RWPE1 (cell line): ENCODE results near the gene RBCK1.

Experiments used
- CTCF ChIA-PET: fragments of 350-600 bp; sonication (Branson Sonifier 250); formaldehyde crosslinking; extraction: SDS; loops from one replicate; lab custom pipeline; 2021; lab: Yijun Ruan, JAX
- POLR2A ChIA-PET: fragments of 400-600 bp; formaldehyde crosslinking; extraction: SDS; loops from one replicate; lab custom pipeline; 2020; ENCODE audit warnings: antibody characterized with exemption; ENCODE audit not compliant: low non-redundant PET; lab: Yijun Ruan, JAX
- DNase-seq: peaks from one replicate; pipeline ENCODE4 v3.0.0; 2012; ENCODE audit warnings: low spot score
- H3K27ac ChIP-seq: fragments of 450-650 bp; 2 replicates; pipeline ENCODE4 v1.5.1; 2017
- TF ChIP-seq, protein P1 (sequence below): fragments of 450-650 bp; conservative IDR thresholded peaks from 2 replicates; pipeline ENCODE4 v1.5.1; 2017; ENCODE audit warnings: low read depth, mild to moderate bottlenecking

RBCK1 gene

DNA sequence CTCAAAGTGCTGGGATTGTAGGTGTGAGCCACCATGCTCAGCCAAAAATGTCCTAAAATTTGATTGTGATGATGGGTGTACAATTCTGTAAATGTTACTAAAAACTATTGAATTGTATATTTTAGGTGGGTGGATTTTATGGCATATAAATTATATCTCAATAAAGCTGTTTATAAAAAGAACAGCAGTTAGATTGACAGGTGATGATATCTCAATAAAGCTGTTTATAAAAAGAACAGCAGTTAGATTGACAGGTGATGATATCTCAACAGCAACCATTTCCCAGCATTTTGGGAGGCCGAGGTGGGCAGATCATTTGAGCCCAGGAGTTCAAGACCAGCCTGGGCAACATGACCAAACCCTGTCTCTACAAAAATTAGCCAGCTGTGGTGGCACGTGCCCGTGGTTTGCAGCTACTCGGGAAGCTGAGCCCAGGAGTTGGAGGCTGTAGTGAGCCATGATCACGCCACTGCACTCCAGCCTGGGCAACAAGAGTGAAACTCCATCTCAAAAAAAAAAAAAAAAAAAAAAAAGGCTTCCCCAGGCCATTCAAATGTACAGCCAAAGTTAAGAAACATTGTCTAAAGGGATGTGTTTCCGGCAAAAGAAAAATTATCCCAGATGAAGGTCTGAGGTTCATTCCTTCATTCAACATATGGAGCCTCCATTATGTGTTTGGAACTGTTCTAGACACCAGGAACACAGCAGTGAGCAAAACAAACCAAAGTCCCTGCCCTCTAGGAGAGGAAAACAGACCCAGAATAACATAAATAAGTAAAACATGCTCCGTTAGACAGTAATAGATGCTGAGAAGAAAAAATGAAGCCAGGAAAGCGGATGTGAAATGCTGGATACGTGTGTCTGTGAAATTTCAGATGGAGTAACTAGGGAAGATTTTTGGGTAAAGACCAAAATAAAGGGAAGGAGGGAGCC, 1.6 kb upstream of the RBCK1 start:
- TF ChIP-seq, protein P1, sequence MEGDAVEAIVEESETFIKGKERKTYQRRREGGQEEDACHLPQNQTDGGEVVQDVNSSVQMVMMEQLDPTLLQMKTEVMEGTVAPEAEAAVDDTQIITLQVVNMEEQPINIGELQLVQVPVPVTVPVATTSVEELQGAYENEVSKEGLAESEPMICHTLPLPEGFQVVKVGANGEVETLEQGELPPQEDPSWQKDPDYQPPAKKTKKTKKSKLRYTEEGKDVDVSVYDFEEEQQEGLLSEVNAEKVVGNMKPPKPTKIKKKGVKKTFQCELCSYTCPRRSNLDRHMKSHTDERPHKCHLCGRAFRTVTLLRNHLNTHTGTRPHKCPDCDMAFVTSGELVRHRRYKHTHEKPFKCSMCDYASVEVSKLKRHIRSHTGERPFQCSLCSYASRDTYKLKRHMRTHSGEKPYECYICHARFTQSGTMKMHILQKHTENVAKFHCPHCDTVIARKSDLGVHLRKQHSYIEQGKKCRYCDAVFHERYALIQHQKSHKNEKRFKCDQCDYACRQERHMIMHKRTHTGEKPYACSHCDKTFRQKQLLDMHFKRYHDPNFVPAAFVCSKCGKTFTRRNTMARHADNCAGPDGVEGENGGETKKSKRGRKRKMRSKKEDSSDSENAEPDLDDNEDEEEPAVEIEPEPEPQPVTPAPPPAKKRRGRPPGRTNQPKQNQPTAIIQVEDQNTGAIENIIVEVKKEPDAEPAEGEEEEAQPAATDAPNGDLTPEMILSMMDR, result no peak
- ChIA-PET POLR2A (interaction anchor here (0.5 to 1.1 kb wide), 4 partner anchors 26 to 50 kb away, joined by 3 to 4 read pairs (median 4); partner anchors contain the start of gene TRIB3), CTCF (interaction anchor here (0.6 to 1.2 kb wide), 3 partner anchors 8 to 25 kb away, joined by 3 to 6 read pairs (median 4); no protein-coding TSS in a partner anchor)
- peak overlapping the region; percentile 91 for H3K27ac ChIP-seq
- no peak for DNase-seq

DNA sequence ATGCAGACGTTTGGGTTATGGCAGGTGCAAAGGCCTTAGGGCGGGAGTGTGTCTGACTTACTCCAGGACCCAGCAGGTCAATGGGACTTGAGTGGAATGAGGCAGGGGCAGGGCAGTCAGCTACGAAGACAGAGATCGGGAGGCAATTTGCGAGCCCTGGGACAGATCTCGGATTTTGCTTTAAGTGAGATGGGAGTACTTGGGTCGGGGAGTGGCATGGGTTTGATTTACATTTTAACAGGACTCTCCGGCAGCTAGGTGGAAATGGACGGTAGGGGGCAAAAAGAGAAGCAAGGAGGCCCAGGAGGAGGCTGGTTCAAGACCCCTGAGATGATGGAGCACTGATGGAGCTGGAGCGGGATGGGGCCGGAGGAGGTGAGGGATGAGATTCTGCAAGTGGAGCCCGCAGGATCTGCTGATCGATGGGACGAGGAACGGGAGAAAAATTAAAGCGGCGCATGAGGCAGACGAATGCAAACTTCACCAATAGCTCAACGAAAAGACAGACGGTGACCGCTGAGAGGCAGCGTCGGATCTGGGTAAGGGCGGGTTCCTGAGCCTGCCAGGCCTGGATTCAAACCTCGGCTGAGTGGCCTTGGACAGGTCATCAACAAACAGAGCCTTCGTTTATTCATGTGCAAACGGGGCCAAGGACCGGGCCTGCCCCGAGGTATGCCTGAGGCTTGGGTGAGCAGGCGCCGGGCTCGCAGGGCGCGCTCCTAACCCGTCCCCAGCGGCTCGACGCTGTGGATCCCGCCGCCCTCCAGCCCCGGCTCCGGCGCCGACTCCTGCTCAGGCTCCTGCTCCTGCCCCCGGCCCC, 756 bp upstream of the RBCK1 start:
- H3K27ac ChIP-seq, result peak overlapping the region; percentile 91
- CTCF ChIA-PET, result interaction anchor here (0.6 to 1.2 kb wide), 5 partner anchors 9 to 205 kb away, joined by 3 to 6 read pairs (median 4); no protein-coding TSS in a partner anchor
- TF ChIP-seq, protein P1, result no peak
- POLR2A ChIA-PET, result interaction anchor here (0.5 to 1.1 kb wide), 7 partner anchors 9 to 35 kb away, joined by 3 to 7 read pairs (median 4); partner anchors contain the start of gene TRIB3
- DNase-seq, result no peak

DNA sequence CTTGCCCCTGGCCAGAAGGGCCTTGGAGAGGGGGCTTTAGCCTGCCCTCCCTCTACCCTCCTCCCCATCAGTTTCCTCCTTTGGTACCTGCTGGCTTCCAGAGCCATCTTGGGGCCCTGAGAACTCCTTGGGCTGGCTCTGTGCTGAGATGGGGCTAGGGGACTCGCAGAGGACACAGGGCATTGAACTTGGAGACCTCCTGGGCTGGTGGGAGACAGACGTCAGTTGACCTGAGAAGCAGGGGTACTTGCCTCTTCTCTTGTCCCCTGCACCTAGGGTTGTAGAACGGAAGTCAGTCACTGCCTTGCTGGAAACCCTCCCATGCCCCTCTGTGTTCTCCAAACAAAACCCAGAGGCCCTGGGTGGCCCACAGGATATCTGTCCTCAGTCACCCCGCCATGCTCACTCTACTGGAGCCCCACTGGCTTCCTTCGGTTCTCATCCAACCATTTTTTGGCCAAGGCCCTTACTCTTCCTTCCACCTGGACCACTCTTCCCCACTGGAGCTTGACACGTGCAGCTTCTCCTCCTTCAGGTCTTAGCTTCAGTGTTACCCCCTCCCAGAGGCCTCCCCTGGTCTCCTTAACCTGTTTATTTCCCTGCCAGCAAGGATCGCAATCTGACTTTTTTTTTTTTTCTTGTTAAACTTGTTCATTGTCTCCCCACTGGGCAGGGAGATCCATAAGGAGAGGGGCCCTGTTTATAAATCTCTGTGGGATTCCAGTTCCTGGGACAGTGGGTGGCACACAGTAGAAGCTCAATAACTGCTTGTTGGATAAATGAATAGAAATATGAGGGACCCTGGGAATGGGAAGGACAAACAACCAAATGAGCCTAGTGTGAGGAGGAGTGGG, 971 bp downstream of the RBCK1 start:
- CTCF ChIA-PET, result no interaction called here
- TF ChIP-seq, protein P1, result no peak
- peak overlapping the region; percentile 91 for H3K27ac ChIP-seq
- POLR2A ChIA-PET, result no interaction called here
- no peak for DNase-seq

DNA sequence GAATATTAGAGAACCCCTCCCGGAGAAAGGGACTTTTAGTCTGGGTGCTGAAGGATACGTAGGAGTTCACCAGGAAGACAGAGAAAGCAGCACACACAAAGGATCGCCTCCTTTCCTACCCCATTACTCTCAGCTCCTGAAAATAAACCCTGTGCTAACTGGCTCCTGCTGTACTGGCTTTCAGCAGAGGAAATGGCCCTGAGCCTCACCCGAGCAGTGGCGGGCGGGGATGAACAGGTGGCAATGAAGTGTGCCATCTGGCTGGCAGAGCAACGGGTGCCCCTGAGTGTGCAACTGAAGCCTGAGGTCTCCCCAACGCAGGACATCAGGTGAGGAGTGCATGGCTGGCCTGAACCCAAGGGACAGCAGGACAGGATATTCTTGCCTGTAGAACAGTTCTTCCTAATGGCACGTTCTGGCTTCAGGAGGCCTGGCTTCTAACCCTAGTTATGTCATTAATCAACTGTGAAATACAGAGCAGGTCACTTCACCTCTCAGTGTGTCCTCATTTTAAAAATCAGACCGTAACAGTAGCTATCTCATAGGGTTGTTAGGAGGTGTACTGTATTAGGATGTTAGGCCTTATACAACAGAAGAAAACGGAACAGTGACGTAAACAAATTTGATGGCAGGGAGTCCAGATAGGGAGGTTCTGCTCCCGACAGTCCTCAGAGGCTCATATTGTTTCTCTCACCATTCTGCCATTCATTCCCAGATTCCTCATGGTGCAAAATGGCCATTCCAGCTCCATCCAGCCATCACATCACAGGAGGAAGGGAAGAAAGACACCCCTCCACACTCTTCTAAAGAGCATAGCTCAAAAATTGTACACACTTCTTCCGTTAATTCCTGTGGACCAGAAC, 1.8 kb downstream of the RBCK1 start:
- no peak for DNase-seq
- ChIA-PET POLR2A (interaction anchor here (0.7 kb wide), 1 partner anchor 47 kb away, joined by 3 read pairs; no protein-coding TSS in a partner anchor), CTCF (interaction anchor here (1.0 kb wide), 1 partner anchor 47 kb away, joined by 3 read pairs; no protein-coding TSS in a partner anchor)
- TF ChIP-seq, protein P1, result no peak
- H3K27ac ChIP-seq, result peak overlapping the region; percentile 91

DNA sequence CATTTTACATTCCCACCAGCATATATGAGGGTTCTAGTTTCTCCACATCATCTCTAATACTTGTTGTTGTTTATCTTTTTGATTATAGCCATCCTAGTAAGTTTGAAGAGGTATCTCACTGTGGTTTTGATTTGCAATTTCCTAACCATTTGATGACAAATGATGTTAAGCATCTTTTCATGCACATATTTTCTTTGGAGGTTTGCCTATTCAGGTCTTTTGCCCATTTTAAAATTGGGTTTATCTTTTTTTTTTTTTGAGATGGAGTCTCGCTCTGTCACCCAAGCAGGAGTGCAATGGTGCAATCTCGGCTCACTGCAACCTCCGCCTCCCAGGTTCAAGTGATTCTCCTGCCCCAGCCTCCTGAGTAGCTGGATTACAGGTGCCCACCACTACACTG, 4.0 kb downstream of the RBCK1 start:
- ChIA-PET POLR2A (no interaction called here), CTCF (interaction anchor here (0.6 kb wide), 1 partner anchor 34 kb away, joined by 3 read pairs; no protein-coding TSS in a partner anchor)
- TF ChIP-seq, protein P1, result no peak
- no peak for DNase-seq
- H3K27ac ChIP-seq, result no peak overlapping the region
